Sigmoid colon (tissue), 7 donors: Measurements from ENCODE around the gene SRGAP1. TPM values are rescaled to one million over a fixed set of nuclear protein-coding genes. Genes with fewer than 3 reads are reported as not detected.

Experiments used
- DNase-seq: peaks from one replicate; pipeline ENCODE4 v3.0.0-alpha.2; 2019
- H3K27ac ChIP-seq, 4 donors: fragments of 200-600 bp; sonication (generic); one replicate each; pipeline ENCODE4 v1.5.1; 2016 to 2019; ENCODE audit warnings: mild to moderate bottlenecking in 1 of 4
- H3K27me3 ChIP-seq, 3 donors: fragments of 200-600 bp; sonication (generic); one replicate each; pipeline ENCODE4 v1.5.1; 2019; ENCODE audit warnings: mild to moderate bottlenecking in 1 of 3
- H3K36me3 ChIP-seq, 4 donors: fragments of 200-600 bp; sonication (generic); one replicate each; pipeline ENCODE4 v1.5.1; 2016 to 2019
- H3K4me1 ChIP-seq, 4 donors: fragments of 200-600 bp; sonication (generic); one replicate each; pipeline ENCODE4 v1.5.1; 2017 to 2019
- H3K4me3 ChIP-seq, 4 donors: fragments of 200-600 bp; sonication (generic); one replicate each; pipeline ENCODE4 v1.5.1; 2017 to 2019; ENCODE audit warnings: mild to moderate bottlenecking in 2 of 4, moderate library complexity in 1 of 4
- H3K9me3 ChIP-seq, 4 donors: fragments of 200-600 bp in 3 of 4; sonication (generic) in 3 of 4; one replicate each; pipeline versions ENCODE4 v1.5.1 to v1.6.1; 2013 to 2019
- EP300 ChIP-seq, 4 donors: sonication (generic); formaldehyde crosslinking; IDR thresholded peaks; one replicate each; pipeline ENCODE4 v1.6.1; 2017; ENCODE audit warnings: antibody characterized with exemption in 4 of 4
- POLR2A ChIP-seq, 2 donors: fragments of 450-650 bp; IDR thresholded peaks; one replicate each; pipeline ENCODE4 v1.6.1; 2016; ENCODE audit warnings: antibody characterized with exemption in 2 of 2, mild to moderate bottlenecking in 2 of 2, moderate library complexity in 2 of 2
- POLR2AphosphoS5 ChIP-seq, 4 donors: sonication (generic); formaldehyde crosslinking; IDR thresholded peaks; one replicate each; pipeline ENCODE4 v1.6.1; 2017; ENCODE audit warnings: antibody characterized with exemption in 4 of 4
- WGBS, 2 donors: extraction: QIAGEN DNeasy Blood & Tissue Kit; methylation state at CpG; one replicate each; pipeline ENCODE4 v1.1.7; 2013; 5-methylcytosine and 5-hydroxymethylcytosine counted together
- intact Hi-C: fragments of 100-400 bp; cut with DNase I; formaldehyde crosslinking; loops from one replicate; pipeline ENCODE4 v1.15.1; 2023
- polyA plus RNA-seq, 3 donors: library from polyadenylated mRNA; stranded (reverse); fragments of 200-250 nt; gene quantifications; one replicate each; pipeline ENCODE4 v1.2.3, GENCODE V29; 2013
- total RNA-seq, 4 donors: library from RNA; depleted of rRNA; stranded (reverse); fragments of >200 nt; gene quantifications; one replicate each; pipeline ENCODE4 v1.1.0, GENCODE V29; 2016
- TF ChIP-seq, protein P1 (sequence below), 4 experiments: fragments of 450-650 bp in 3 of 4; fragments of 200-600 bp in 1 of 4; IDR thresholded peaks; one replicate each; pipeline ENCODE4 v1.5.1; 2016 to 2019; ENCODE audit warnings: antibody characterized with exemption in 4 of 4, mild to moderate bottlenecking in 3 of 4, moderate library complexity in 2 of 4
- donor health status: healthy with polysubstance abuse.
- donor health status: Bipolar disorder and iron deficiency.
- donor health status: healthy.

Gene SRGAP1
- total and polyA plus RNA-seq, 7 donors, result 2.4 to 16.3 (median 5.4) TPM

DNA sequence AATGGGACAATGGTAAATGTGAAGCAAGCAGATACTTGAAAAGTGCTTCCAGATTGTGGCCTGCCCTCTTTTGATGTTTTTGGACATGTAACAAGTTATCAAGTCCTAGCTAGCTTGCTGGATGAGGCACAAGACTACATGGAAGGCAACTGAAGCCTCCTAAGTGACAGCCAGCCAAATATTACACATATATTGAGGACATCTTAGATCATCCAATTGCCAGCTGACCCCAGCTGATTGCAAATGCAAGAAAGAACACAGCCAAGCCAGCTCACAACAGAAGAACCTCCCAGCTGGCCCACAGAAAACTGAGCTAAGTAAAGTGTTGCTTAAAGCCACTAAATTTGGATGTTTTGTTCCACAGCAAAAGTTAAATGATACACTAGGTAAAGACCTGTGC, 156.9 kb downstream of the SRGAP1 start:
- no peak for DNase-seq
- TF ChIP-seq, protein P1, sequence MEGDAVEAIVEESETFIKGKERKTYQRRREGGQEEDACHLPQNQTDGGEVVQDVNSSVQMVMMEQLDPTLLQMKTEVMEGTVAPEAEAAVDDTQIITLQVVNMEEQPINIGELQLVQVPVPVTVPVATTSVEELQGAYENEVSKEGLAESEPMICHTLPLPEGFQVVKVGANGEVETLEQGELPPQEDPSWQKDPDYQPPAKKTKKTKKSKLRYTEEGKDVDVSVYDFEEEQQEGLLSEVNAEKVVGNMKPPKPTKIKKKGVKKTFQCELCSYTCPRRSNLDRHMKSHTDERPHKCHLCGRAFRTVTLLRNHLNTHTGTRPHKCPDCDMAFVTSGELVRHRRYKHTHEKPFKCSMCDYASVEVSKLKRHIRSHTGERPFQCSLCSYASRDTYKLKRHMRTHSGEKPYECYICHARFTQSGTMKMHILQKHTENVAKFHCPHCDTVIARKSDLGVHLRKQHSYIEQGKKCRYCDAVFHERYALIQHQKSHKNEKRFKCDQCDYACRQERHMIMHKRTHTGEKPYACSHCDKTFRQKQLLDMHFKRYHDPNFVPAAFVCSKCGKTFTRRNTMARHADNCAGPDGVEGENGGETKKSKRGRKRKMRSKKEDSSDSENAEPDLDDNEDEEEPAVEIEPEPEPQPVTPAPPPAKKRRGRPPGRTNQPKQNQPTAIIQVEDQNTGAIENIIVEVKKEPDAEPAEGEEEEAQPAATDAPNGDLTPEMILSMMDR (IDR thresholded peaks at IDR 0.05), result no peak
- TF ChIP-seq POLR2AphosphoS5 (IDR thresholded peaks at IDR 0.05), result no peak
- no peak for TF ChIP-seq EP300 (IDR thresholded peaks at IDR 0.05)
- no peak for TF ChIP-seq POLR2A (IDR thresholded peaks at IDR 0.05)
- intact Hi-C loops, result no loop called here

DNA sequence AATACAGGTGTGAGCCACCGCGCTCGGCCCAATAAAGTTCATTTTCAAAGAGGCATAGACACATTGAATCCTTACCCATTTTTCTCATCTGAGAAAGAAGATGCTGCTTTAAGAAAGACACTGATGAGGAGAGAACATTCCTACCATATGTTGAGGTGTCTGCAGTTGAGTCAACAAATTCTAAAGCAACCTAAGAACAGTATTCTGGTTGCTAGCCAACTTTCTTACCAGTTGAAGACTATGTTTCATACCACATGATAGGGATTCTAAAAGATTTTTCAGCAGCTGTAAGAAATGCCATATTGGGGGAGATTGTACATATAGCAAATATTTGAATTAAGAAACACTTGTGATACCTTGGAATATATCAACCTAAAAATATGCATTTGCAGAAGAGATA, 160.1 kb downstream of the SRGAP1 start:
- intact Hi-C loops, result no loop called here
- no peak for DNase-seq
- 96 to 99% methylated on average over 3 of the region's 3 CpGs for WGBS, 2 donors

More for the DNA sequence above, 156.9 kb downstream of the SRGAP1 start:
- Histone ChIP-seq H3K27ac (no peak overlapping the region), H3K36me3 (no peaks in the 10 kb centered on the region), H3K4me3 (no peak overlapping the region), H3K9me3 (no peaks in the 10 kb centered on the region), H3K27me3 (no peaks in the 10 kb centered on the region), H3K4me1 (no peaks in the 10 kb centered on the region)

DNA sequence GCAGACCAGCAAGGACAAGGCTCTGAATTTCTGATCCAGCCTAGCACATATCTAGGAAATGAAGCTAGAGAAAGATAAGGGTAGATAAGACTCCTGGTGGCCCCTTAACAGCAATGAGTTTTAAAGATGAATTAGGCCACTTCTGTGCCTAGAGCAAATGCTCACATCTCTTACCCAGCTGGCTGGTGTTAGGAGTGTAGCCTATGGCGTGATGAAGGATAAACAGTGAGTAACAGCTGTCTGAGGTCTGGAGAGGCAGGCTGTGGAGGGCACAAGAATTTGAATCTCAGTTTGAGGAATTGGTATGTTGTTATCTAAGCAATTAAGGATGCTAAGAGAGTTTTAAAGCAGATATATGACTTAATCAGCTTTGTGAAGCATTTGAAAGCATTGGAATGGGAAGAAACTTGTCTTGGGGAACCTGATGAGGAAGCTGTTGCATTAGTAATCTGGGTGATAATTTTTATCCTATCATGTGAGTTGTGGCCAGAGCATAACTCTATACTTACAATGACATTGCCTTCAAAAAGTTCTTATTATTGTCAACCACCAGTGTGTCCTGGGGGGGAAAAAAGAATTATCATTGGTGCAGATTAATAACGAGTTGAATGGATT, 161.8 kb downstream of the SRGAP1 start:
- H3K27ac ChIP-seq, result no peak overlapping the region
- no peaks in the 10 kb centered on the region for H3K27me3 ChIP-seq
- H3K9me3 ChIP-seq, result no peaks in the 10 kb centered on the region
- DNase-seq, result no peak
- intact Hi-C loops, result no loop called here
- peaks cover 0 to 18% (median 14%) of the 10 kb centered on the region in 4 donors for H3K4me1 ChIP-seq
- H3K36me3 ChIP-seq, result no peaks in the 10 kb centered on the region
- TF ChIP-seq, protein P1 (IDR thresholded peaks at IDR 0.05), result no peak
- no peak for TF ChIP-seq EP300 (IDR thresholded peaks at IDR 0.05)
- no peak for TF ChIP-seq POLR2A (IDR thresholded peaks at IDR 0.05)
- no peak for TF ChIP-seq POLR2AphosphoS5 (IDR thresholded peaks at IDR 0.05)
- 42 to 63% methylated on average over 2 of the region's 2 CpGs for WGBS, 2 donors
- H3K4me3 ChIP-seq, result no peak overlapping the region

More for the DNA sequence above, 160.1 kb downstream of the SRGAP1 start:
- no peak overlapping the region for H3K27ac ChIP-seq
- no peaks in the 10 kb centered on the region for H3K9me3 ChIP-seq
- TF ChIP-seq POLR2AphosphoS5 (IDR thresholded peaks at IDR 0.05) (no peak), EP300 (IDR thresholded peaks at IDR 0.05) (no peak), POLR2A (IDR thresholded peaks at IDR 0.05) (no peak)
- TF ChIP-seq, protein P1 (IDR thresholded peaks at IDR 0.05), result no peak
- H3K4me1 ChIP-seq, result peaks cover 0 to 6% (median 3%) of the 10 kb centered on the region in 4 donors
- no peaks in the 10 kb centered on the region for H3K36me3 ChIP-seq
- H3K4me3 ChIP-seq, result no peak overlapping the region
- H3K27me3 ChIP-seq, result no peaks in the 10 kb centered on the region

DNA sequence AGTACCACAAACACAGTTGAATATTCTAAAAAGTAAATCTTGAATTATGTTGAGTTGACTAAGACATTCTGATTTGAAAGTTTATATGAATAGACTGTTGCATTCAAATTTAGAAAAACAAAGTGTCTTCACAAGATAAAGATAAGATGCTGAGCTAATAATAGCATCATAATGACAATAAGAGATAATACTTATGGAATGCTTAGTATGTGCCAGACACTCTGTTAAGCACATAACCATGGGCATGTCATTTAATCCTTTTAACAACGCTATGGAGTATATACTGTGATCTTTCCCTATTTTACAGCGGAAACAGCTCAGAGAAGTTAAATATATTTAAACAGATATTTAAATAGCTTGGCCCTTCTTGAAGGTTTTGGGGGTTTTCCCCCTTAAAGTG, 163.4 kb downstream of the SRGAP1 start:
- no peak for DNase-seq
- Histone ChIP-seq H3K27ac (no peak overlapping the region), H3K36me3 (no peaks in the 10 kb centered on the region), H3K4me3 (no peak overlapping the region), H3K27me3 (no peaks in the 10 kb centered on the region), H3K4me1 (peaks cover 0 to 18% (median 14%) of the 10 kb centered on the region in 4 donors), H3K9me3 (no peaks in the 10 kb centered on the region)
- TF ChIP-seq EP300 (IDR thresholded peaks at IDR 0.05) (no peak), POLR2AphosphoS5 (IDR thresholded peaks at IDR 0.05) (no peak), POLR2A (IDR thresholded peaks at IDR 0.05) (no peak)
- intact Hi-C loops, result no loop called here
- 91 to 98% methylated on average over 2 of the region's 2 CpGs for WGBS, 2 donors

DNA sequence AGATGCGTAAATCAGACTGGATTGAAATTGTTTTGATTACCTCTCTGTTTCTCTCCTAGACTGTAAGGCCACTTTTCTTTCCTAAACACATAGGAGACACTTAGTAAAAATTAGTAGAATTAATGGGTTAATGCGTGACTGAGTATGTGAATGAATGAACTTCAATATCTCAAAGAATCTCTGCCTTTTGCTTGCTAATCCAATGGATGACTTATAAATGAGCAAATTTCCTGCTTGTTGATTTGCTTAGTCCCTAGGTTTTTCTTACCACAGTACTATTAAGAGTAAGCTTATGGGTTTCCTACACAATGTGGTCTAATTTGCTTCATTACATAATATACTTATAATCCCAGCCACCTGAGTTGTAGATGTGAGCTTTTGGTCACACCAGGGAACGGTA, 164.1 kb downstream of the SRGAP1 start:
- Histone ChIP-seq H3K27ac (no peak overlapping the region), H3K36me3 (no peaks in the 10 kb centered on the region), H3K27me3 (no peaks in the 10 kb centered on the region), H3K4me3 (no peak overlapping the region), H3K4me1 (peaks cover 0 to 18% (median 14%) of the 10 kb centered on the region in 4 donors), H3K9me3 (no peaks in the 10 kb centered on the region)
- no peak for DNase-seq
- 78 to 94% methylated on average over 3 of the region's 3 CpGs for WGBS, 2 donors
- intact Hi-C loops, result no loop called here
- TF ChIP-seq, protein P1 (IDR thresholded peaks at IDR 0.05), result no peak
- TF ChIP-seq POLR2A (IDR thresholded peaks at IDR 0.05) (no peak), EP300 (IDR thresholded peaks at IDR 0.05) (no peak)
